Stimulated activated CD4-positive, alpha-beta T cell treated with anti-CD3 and anti-CD28 coated beads, Interleukin-1b, Interleukin-23, amount 100 ng/mL, for 48 hours (primary cell): ENCODE measurements around the gene WSCD2.

Source experiments
- DNase-seq: peaks from one replicate; pipeline ENCODE4 v3.0.0-alpha.2; 2020

WSCD2 gene

DNA sequence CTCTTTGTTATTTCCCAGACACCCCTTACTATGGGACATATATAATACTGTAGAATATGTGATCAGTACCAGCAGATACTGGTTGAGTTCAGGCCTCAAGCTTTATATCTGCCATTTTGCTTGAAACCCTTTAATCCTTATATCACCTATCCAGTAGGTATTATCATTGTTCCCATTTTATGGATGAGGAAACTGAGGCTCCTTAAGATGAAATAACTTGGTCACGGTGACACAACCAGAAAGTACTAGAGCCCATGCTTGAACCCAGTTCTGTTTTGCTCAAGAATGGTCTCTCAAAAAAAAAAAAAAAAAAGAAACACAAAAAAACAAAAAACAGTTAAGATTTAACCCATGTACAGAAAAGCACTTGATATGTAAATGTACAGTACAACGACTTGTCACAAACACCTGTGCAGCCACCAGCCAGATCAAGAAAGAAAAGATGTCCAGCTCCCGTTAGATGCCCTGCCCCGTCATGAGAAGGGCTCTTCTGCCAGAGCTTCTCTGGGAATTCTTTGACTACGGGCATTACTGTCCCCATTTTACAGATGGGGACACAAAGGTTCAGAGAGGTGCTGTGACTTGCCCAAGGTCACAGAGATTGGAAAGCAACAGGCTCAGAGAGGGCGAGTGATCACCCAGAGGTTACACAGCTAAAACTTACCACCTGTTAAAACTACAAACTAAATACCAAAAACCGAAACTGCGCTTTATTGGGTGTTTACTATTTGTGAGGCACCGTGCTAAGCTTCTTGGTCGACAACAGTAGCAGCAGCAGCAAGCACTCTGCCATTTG, 669 bp upstream of the WSCD2 start:
- no peak for DNase-seq

DNA sequence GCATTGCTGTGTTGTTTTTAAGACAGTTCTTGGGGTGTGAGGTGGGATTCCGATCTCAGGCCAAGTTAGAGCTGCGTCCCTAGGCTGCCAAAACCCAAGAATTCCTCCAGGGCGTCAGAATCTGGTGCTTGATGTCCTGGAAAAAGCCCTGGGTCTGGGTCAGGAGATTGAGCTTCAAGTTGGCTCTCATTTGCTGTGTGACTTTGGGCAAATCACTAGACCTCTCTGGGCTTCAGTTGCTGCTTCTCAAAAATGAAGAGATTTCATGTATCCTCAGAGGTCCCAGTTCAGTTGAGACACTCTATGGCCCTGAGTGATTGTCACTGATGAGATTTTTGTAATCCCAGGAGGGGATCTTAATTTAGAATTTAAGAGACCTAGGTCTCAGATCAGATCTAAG, 1.9 kb downstream of the WSCD2 start:
- DNase-seq: no peak

DNA sequence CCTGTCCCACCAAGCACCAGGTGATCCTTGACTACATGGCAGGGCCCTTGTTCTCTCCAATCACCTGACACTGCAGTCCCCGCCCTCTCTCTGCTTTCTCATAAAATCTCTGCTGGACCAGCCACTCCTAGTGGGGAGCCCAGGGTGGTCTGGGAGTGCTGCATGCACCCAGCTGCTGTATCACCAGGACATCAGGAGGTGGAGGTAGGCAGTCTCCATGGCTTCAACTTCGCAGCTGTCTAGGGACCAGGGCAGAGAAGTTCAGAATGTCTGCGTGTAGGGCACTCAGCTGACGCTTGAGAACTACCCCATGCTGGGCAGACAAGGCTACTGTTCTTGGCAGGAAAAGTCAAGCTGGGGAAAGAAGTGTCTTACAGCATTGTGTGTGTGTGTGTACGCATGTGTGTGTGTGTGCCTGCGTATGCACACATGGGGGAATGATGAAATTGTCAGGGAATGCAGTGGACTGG, 2.6 kb downstream of the WSCD2 start:
- no peak for DNase-seq

DNA sequence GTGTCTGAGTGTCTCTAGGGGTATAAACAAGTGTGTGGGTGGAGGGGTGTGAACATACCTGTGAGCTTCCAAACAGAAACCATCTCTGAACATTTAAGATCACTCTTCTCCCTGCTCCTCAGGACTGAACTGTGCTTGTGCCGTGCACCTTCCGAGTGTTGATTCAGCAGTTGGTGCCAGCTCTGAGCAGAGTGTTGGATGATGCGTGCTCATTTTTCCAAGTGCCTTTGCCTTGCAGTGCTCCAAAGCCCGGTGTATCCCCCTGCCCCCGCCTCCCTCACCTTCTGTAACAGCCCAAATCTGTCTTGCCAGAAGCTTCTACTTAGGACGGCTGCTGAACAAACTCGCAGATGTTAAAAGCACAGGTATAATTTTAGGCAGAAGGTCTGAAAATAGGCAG, 4.4 kb downstream of the WSCD2 start:
- DNase-seq: no peak

DNA sequence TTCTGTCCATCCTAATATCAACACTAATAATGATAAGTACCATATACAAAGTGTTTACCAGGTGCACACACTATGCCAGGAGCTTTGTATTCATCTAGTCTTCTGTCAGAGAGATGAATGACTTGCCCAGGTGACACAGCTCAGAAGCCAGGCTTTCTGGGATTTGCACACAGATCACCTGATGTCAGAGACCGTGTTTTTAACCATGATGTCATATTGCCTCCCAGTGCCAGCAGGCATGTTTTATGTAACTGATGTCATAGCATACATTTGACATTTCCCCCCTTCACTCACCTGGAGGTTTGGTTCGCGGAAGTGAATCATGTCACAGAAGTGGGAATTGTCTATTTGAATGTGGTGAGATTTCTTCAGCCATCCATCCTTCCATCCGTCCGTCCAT, 5.7 kb downstream of the WSCD2 start:
- DNase-seq: no peak

DNA sequence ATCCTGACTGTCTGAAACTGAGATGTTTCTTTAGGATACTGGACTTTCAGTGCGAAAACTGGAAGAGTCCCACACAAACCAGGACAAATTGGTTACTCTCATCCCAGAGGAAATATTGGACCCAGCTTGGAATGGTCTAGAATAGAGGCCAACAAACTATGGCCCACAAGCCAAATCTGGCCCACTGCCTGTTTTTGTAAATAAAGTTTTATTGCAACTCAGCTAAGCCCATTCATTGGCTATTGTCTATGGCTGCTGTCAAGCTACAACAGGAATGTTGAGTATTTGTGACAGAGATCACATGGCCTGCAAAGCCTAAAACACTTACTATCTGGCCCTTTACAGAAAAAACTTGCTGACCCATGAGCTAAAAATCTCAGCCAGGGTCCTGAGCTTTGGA, 6.5 kb downstream of the WSCD2 start:
- DNase-seq: no peak

DNA sequence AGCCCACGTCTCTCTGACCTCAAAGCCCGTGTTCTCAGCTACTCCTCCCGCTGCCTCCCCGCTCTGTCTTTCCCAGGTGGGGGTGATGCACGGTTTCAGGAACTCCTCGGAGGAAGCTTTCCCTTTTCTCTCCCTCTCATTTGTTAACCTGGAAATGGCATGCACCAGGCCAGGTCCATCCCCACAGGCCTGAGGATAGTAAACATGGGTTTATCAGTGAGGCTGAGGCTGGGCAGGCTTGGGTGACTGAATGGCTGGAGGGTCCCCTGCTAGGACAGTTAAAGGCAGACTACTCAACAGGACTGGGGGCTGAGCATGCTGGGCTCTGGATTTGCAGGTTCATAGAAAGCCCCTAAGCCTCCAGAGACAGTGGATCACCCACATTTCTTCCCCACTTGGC, 7.6 kb downstream of the WSCD2 start:
- no peak for DNase-seq

DNA sequence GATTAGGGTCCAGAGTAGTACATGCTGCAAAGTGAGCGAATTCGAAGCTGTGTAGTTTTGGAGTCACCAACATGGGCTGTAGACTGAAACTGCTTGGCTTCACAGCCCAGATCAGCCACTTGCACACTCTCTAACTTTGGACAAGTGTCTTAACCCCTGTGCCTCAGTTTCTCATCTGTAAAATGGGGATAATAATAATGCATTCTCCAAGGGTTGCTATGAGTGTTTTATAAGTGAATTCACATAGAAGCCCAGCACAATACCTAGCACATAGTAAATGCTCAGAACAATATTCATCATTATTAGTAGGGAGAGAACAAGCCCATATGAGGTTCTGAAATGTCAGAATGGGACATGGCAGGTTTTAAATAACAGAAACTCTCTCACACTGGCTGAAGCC, 10.4 kb downstream of the WSCD2 start:
- no peak for DNase-seq

DNA sequence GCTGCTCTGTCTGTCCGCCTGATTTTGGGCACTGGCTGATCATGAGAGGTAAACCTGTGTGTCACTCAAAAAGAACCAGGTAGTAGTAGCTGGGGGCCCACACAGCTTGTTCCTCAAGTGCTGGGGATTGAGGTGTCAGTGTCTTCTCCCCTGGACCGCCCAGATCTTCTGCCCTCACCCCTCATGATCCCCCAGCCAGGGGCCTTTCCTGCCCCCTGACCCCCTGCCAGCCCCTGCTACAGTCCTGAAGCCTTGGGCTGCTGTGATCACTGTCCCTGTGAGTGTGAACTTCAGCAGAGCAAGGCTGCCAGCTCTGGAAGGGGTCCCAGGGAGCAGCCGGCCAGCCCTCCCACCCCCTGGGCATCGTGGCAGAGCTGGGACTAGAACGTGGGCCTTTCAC, 11.4 kb downstream of the WSCD2 start:
- no peak for DNase-seq

DNA sequence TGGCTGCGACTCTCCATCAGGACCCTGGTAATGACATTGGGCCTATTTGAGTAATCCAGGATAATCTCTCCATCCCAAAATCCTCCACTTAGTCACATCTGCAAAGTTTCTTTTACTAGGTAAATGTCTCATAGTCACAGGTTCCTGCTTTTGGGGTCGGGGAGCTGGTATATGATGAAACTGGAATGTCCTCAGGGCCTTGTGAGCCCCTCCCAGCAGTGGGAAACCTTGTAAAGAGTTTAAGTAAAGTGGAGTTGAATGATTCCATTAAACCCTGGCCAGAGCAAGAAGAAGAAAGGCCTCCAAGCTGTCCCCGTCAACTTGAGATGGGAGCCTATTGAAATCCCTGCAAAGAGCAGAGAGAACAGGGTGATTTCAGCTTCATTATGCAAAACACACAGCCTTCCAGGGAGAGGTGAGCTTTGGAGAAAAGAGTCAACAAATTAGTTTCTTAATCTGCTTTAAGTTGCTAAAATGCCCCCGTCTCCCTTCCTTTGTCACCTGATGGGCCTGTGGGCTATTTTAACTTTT, 12.6 kb downstream of the WSCD2 start:
- DNase-seq: no peak

DNA sequence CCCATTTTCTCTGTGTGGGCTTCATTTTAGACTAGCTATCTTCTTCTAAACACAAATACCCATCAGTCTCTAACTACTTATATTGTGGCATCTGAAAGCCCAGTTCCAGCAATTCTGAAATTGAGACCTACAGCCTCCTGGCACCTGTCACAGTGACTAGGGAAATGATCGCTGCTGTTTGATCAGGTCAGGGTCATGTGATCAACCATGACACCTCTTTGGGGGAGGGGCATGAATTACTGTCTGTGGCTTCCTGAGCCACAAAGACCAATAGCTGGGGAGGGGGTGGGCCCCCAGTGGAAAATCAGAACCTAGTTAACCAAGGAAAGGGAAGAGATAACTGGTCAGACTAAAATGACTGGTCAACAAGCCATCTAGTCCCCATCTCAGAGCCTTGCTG, 14.1 kb downstream of the WSCD2 start:
- DNase-seq: no peak

DNA sequence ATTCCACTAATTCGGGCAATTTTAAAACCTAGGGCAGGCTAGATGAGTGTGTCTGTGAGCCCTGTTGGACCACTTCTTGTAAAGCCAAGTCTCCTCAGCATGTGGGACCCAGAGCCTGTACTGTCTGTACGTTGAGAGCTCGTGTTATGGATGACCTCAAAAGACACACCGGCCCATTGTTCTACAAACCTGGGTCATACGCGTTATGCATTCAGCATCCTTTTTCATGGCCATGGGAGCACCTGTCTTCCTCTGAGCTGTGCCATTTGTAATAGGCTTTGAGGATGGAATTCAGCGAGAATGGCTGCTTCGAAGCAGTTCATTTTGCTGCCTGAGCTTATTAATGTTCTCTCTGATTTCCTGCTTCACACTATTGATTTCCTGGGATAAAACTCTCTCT, 15.0 kb downstream of the WSCD2 start:
- no peak for DNase-seq

DNA sequence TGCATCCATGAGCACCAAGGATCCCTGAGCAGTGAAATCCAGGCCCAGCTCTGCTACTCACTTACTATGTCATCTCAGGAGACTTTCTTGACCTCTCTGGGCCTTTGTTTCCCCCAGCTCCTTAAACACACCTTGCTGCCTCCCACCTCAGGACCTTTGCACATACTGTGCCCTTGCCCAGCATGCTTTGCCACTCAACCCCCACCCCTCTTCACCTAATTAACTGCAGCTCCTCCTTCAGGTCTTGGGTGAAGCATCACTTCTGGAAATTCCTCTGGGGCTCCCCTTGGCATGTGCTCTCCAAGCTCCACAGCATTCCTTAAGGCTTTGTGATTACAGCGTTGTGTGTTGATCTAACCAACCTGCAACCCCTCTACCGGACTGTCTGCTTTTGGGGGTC, 15.9 kb downstream of the WSCD2 start:
- DNase-seq: no peak

DNA sequence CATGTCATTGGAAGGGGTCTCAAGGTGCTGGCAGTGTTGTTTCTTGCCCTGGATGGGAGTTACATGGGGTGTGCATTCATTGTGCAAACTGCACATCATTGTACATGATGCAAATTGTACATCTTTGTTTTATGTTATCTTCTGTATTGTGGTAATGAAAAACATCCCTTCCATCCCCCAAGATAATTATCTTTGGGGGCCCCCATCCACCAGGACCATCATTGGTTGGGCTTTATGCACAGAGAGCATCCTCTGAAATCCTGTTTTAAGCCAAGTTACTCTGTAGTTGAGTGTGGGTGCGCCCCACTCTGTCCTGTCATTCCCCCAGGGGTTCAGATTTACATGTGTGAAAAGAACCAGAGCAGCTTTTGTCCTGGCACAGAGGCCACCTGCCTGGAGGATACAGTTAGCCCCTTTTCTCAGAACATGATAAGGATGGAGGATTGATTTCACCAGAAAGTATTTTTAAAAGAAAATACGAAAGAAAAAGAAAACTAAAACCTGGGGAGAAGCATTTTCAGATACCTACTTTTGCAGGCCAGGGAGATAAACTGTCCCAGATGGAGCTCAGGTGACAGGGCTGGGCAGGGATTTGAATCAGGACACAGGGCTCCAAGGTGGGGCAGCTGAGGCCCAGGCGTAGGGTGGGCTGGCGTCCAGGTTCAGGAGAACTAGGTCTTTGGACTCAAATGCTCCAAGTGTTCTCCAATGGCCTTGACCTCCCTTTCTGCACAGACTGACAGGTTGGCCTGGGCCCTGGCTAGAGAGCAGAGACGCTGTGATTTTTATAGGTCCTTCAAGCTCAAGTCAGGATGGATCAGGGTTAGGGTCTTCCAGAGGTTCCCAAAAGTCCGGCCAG, 17.2 kb downstream of the WSCD2 start:
- no peak for DNase-seq

DNA sequence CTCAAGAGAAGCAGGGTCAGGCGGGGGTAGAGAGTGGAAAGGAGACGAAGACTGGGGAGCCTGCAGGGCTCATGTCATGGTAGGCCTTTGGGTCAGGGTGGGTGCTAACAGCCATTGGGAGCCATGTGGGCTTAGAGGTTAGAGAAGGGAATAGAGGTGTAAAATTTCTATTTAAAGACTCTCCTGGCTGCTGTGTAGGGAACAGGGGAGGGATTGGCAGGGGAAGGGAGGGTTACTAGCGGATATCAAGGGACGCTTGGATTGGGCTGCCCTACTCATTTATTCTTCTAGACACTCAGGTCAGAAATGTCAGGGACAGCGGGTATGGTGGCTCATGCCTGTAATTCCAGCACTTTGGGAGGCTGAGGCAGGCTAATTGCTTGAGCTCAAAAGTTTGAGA, 18.2 kb downstream of the WSCD2 start:
- no peak for DNase-seq

DNA sequence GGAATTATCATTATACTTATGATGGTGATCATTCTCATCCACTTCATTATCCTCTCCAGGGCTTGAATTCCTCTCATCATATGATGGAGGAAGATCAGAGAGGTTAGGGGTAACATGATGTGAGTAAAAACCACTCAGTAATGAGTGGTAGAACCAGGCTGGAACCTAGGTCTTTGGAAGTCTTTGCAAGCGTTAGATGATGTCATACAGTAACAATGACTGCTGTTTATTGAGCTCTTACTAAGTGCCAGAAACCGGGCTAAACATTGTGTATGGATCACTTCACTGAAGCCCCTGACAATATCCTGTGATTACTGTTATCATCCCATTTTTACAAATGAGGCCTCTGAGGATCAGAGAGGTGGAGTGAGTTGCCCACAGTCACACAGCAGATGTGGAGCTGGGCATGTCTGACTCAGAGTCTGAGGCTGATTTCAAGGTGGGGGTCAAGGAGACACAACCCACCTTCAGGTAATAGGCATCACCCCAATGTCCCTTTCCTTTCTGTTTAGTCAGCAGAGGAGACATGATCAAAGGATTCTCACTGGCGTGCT, 19.5 kb downstream of the WSCD2 start:
- no peak for DNase-seq

DNA sequence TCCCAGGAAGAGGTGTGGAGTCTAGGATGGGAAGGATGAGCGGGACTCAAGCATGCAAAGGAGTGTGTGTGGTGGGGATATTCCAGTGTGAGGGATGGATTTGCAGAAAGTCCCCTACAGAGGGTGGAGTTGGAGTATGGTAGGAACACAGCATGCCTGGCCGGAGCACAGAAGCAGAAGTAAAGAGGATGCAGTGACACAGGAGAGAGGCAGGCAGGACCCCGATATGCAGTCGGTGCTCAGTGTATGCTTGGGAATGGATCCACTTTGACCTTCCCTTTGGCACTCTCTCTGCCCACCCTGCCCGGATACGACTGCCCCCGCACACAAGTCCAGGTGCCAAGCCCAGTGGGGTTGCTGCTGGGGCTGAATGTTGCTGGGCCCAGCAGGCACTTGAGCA, 21.3 kb downstream of the WSCD2 start:
- no peak for DNase-seq

DNA sequence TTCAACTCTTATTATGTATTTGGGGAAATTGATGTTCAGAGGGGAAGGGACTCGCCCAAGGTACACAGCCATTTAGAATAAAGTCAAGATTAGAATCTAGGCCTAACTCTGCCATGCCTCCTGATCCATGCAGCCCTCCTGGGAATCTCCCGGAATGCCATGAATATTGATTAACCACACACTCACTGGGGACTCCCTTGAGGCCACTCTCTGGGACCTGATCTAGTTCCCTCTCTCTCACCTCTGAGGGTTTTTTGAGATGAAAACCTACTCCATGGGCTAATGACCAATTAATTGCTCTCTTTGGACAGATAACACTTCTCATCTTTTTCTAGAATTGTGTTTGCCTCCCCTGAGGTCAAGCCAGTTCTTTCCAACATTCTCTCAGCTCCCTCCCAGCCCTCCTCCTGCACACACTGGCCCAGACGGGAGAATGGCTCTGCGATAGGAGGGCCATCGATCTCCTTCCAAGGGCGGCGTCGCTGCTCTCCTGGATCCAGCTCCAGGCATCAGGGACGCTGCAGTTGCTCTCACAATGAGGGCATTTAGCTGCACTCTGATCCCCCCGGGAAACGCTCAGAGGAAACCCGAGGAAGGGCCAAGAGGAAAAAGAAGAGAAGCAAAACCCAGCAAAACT, 22.6 kb downstream of the WSCD2 start:
- no peak for DNase-seq

DNA sequence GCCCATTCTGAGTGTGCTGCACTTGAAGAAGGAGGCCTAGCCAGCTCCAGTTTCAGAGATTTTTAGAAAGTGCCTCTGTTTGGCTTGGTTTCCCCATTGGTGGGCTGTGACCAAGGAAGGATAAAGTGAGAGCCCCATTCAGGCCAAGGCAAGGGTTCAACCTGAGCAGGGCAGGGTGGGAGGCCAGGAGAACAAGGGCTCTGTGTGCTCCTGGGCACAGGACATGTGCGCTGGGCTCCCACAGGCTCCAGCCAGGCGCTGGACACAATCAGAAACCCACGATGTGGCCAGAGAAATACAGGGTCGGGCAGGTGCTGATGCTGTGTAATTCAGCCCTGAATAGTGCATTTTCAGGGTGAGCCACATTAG, 23.1 kb downstream of the WSCD2 start:
- DNase-seq: no peak

DNA sequence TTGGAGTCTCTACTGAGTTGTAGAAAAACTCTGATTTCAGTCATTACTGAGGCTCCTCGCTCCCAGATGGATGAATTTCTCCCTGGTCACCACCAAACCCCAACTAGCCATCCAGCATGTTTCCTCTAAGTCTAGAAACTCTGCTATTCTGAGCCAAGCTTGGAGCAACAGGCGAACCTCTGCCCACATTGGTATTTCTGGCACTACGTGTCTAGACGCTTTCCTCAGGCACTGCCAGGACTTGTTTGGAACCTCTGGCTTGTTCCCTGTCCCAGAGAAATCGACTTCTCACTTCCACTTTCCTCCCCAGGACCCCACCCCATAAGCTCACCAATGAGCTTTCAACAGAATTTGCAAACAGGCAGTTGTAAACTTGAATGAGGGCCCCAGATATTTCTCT, 27.6 kb downstream of the WSCD2 start:
- DNase-seq: no peak

DNA sequence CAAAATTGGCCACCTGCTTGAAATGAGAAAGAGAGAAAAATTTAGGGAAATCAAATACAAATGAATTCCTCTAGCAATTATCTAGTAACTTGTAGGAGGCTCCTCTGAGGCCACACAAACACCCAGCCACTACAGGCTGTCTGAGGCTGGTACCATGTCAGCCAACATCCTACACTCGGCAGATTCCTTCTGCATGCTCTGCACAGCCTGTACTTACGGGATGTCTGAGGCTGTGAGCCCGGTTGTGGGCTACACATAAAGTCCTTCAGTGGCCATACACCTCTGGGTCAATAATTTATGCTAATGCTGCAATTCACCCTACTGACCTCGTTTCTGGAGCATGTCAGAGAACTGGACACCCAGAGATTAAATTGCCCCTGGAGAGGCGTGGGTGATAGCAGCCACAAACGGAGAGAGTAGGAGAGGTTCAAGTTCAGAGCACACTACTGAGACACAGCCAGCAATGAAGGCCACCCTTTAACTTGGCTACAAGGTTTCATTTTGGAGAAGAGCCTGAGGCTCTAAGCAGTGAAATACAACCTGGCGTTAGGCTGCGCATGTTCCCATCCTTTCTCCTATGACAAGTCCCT, 28.9 kb downstream of the WSCD2 start:
- DNase-seq: no peak

DNA sequence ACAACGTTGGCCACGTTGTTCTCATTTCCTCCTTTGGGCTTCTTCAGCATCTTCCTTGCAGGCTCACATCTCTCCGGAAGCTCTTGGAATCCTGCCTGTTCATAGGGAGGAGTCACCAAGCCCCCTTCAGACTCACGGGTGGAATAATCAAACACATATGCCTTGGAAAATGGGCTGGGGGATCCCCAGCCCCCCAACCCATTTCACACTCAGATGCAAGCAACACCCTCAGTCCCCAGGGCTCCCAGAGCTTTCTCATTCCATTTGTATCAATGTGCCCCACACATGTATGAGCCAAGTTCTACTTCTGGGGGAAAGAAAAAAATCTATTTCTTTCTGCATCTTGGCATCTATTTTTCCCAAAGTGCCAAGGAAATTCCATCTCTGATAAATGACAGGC, 33.1 kb downstream of the WSCD2 start:
- no peak for DNase-seq

DNA sequence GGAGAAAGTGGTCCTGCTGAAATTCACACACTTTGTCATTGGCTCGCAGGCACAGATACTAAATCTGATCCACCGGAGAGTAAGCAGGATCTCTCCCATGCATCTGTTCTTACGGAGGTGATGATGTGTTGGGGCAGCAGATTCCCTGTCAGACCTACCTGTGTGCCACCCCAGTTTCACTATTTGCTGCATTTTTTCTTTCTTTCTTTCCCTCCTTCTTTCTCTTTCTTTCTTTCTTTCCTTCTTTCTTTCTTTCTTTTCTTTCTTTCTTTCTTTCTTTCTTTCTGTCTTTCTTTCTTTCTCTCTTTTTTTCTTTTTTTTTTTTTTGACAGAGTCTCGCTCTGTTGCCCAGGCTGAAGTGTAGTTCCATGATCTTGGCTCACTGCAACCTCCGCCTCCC, 37.4 kb downstream of the WSCD2 start:
- DNase-seq: no peak
